GM19328 (cell line): Measurements from ENCODE around the gene WDR7.
A peak's percentile ranks its signal among the peaks of the same experiment; 100 is the strongest.

Experiments used
- ATAC-seq: cut with Tn5 transposase; IDR thresholded peaks from one replicate; pipeline ENCODE4 v1.9.1; 2021; ENCODE audit warnings: mild to moderate bottlenecking, moderate library complexity; ENCODE audit not compliant: unreplicated experiment

Gene WDR7

DNA sequence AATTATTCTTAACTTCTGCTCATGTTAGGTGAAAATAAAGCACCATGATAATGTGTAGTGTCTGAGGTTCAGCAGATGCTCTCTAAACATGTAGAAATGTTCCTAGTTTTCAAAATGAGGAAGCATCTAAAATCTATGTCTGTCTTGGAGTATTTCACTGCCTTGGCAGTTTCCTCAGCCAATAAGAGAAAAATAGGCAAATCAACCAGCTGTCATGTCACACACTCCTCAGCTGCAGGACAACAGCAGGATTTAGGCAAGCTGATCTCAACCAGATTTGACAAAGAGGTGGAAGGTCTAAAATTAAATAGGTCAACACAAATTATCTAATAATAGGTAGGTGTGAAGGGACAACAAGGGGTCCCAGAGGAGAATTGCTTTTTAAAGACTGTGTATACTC is 331.6 kb downstream of the WDR7 start:
- ATAC-seq: no peak

DNA sequence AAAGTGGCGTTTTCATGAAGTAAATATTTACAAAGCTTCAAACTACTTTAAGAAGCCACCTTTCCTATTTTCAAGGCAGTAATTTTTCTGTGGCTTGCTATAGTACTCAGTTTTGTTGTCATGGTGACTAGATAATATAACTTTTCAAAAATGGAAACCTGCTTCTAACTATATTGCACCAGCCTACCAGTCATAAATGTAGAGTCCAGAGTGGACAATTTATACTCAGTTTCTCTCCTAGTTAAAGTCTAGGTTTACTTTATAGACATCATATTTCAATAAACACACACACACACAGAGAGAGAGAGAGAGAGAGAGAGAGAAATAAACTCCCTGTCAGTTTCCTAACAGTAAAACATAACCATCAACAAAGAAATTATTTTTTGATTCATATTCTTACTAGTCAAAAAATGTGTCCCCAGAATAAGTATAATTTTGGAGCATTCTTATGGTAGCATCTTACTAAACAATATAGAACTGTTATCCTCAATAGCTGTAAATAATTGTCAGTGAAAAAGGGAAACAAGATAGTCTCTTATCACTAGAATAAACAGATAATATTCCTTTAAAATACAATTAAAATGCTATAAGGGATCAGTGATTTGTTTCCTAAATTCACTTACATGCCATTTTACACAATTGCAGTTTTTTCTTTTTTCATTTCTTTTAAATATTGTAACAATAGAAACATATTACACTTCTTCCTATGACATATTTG is 332.3 kb downstream of the WDR7 start:
- no peak for ATAC-seq

DNA sequence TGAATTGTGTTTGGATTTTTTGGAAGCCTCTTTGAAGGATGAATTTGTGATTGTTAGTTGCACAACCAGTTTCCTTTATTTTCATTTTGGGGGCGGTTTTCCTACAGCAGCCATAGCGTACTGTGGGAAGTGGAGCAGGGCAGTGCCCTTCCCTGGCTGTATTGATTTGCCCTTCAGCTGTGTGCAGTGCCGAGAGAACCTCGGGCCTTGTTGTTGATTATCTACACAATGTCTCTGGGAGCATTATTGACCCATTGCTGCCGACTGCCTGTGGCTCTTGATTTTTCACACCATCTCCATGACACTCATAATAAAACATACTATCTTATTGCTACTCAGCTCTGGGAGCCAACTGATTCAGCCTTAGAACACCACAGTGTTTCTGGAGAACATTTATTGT is 333.6 kb downstream of the WDR7 start:
- no peak for ATAC-seq

DNA sequence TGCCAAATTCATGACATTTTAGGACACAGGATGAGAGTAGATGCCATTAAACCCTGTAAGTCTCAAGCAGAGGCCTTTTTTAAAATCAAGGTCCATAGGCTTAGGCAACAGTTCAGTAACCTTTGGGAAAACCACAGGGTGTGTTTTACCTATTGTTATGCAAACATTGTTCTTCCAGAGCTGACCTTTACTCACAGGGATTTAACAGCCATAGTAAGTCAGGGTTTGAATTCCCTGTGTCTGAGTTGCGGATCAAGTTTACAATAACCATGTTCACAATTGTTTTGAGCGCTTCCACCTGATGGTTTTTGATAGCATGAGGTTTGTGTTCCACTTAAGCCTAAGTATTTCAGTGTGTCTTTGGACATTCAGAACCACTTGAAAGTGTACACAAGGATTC is 335.7 kb downstream of the WDR7 start:
- no peak for ATAC-seq

DNA sequence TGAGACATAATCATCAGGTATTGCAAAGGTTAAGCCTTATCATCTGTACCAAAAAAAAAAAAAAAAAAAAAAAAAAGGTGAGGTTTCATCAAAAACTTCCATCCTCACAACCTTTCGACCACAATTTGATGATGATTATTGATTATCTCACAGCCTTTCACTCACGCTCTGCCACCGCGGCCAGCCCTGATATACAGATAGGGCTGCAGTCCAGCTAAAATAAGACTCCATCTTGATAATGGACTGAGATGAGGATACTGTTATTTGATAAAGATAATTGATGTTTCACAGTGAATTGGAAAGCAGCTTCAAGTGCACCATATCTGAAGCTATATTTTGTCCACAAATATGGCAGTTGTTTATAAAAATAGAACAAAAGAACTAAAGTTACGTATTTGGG is 336.1 kb downstream of the WDR7 start:
- ATAC-seq: no peak

DNA sequence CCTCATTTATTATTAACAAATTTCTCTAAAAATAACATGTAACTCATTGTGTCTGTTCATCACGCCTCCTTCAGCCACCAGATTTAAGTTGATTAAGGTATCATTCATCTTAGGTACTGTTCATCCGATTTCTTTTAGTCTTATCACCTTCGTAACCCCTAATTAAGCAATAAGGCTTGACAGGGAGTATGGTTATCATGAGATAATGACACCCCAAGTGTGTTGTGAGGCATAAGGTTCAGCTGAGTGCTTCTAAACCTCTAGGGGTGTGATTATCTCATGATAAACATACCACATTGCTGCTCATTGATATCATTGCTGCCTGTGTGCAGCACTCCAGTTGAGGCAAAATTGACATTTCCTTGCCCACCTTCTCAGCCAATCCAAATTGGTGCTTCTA is 336.9 kb downstream of the WDR7 start:
- no peak for ATAC-seq

DNA sequence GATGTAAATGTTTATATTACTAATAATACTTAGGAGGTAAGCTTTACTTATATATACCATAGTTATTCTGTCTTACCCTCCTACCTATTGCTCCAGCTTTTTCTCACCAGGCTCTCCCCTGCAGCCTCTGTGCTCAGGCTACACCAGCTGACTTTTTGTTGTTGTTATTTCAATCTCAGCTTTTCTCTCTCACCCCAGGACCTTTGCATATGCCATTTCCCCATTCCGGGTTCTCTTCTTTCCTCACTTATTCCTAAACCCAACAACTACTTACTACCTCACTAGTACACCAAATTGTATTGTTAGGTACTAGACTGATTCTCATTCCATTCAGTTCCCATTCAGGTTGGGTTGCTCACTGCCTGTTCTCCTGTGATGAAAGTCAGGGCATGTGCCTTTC is 339.5 kb downstream of the WDR7 start:
- ATAC-seq: no peak

DNA sequence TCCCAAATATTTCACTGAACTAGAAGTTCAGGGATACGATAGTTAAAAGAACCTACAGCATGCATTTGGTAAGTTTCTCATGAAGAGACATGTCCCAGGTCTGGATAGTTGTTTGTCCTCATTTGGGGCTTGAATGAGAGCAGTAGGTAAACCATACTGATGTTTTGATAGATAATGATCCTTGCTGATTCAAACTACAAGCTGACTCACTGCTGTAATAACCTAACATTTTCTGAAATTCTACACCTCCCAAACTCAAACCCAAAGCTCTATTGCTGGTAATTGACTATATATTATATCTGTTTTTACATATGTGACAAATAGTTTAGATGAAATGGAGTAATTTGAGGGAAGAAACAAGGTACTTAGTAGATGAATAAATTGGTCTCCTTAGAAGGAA is 341.6 kb downstream of the WDR7 start:
- ATAC-seq: no peak

DNA sequence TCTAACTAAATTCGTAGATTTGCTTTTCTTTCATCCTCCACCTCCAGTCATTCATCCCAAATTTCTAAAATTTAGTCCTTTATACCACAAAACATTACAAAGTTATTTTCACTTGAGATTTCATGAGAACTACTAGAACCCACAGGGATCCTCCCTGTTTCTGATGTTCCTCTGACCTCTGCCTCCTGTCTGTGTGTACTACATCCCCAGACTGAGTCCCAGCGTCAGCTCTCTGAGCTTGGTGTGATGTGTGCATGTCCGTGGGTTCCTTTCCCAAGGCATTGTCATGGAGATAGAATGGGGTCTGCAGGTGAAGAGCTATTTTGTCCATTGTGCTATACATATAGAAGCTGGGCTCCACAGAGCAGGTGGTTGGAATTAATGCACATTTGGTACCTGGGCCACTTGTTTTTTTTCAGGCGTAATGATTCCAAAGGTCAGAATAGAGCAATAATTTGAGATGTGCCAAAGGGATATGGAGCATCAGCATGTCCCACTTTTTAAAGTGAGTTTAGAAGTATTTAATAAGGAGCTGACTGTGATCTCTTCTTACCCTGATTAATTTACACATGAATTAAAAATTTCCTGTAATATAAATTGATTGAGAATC is 344.5 kb downstream of the WDR7 start:
- ATAC-seq: no peak

DNA sequence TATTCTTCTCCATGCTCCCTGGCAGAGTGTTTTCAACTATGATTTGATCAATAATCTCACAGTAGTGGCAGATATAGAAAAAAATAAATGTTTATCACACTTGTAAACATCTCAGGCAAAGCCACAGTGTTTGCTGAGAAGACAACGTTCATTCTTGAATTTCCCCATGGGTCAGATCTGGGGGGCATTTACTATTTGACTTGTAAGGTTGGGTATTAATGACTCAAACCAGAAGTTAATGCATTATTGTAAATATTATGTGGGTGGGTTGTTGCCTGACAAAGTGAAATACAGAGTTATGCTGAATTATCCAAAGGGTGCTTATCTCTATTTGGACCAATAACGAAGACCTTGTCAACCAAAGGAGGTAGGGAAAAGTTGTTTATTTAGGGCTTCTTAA is 346.0 kb downstream of the WDR7 start:
- ATAC-seq: no peak

DNA sequence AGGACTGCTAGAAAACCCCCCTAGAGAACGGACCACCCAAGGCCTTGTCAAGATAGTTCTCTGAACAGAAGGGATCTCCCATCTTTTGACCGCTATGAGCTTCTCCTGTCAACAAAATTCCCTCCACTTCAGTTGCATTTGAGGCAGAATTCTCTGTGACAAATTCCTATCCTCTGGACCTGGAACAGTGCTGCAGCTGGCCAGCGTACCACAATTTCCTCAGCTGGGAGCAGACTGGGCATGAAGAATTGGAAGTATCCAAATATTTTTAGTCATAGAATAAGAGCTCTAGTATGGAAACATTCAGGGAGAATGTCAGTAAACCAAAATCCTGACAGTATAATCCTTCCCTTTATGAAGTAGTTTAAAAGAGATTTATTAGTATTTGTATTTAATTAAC is 348.7 kb downstream of the WDR7 start:
- no peak for ATAC-seq

DNA sequence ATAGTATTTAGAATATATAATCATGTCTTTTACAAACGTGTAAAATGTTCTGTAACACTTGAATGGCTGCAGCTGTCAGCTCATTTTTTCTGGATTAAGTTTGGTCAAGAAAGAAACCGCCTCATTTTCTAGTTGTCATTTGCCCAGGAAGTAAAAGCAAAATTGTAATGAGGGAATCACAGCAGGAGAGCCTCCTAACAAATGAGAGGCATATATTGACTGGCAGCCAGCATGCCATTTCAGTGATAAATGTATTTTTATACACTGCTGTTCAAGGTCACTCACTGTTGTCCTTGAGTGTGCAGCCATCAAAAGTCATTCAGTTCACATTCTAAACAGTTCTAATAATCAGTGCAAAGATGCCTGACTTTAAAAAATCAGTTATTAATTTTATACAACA is 351.5 kb downstream of the WDR7 start:
- no peak for ATAC-seq

DNA sequence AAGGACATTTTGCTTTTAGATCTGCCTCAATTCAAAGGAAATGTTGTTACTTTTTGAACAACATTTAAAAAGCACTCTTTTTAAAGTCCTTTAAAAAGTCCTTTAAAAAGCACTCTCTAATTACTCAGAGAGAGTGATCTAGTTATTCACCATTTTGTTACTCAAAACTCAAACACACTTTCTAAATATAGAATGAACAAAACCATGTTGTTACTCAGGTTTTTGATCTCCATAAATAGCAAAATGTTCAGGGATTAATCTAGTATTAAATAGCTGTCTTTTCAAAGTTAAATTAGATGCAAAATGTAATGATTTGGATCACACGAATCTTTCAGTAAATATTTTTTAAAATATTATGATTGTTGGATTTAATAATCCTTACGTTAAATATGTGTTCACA is 352.2 kb downstream of the WDR7 start:
- ATAC-seq: no peak

DNA sequence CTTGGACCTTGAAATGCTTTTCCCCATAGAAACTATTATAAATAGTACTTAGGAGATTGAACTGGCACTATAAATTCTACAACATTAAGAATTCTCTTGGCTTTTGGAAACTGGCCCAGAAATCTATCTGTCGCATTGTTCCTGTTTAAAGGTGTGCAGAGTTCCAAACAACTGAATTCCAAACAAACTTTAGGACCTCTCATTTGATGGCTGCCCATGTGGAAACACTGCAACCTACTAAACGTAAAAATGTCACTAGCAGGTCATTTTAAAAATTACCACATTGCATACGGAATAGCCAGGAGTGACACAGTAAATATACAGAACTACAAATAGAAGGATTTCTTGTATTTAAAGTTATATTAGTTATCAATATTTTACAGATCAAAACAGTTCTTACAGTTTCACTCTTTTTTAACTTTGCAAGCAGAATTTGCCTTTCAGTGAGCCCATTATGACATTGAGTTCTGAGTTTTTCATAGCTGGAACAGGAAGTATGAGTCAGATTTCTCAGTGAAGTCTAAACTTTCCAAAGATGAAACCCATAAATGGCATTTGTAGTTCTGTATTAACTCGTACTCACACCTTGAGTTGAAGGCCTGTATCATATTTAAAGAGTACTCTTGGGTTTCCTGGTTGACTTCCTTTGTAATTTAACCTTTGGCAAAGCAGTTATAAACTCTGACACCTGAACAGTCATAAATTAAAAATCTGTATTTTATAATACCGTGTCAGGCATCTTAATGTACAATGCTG is 353.4 kb downstream of the WDR7 start:
- peak; percentile 86 for ATAC-seq

DNA sequence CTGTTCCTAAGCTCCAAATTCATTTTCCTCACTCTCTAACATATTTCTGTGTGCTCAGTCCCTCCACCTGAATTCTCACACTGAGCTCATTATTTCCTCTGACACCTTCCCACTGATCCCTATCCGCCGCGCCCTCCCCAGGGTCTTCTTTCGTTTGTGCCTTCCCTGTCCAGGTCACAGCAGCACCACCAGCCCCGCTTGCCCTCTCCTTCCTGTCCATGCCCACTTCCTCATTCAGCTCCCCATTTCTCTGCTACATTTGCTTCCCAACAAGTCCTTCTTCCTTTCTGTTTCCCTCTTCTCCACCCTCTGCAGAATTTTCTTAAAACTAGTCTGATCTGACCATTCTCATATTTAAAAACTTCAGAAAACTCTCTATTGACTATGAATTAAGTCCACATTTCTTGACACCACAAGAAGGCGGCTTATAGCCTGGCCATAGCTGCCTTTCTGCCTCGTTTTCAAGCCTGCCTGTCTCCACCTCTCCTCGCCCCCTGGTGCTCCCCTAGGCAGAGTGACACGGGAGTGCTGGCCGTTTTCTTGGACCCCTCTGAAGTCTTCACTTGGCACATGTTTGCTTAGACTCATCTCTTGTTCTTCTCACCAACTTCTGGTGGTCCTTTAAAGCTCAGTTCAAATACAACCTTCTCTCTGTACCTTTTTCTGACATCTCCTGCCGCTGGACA is 357.0 kb downstream of the WDR7 start:
- ATAC-seq: no peak

DNA sequence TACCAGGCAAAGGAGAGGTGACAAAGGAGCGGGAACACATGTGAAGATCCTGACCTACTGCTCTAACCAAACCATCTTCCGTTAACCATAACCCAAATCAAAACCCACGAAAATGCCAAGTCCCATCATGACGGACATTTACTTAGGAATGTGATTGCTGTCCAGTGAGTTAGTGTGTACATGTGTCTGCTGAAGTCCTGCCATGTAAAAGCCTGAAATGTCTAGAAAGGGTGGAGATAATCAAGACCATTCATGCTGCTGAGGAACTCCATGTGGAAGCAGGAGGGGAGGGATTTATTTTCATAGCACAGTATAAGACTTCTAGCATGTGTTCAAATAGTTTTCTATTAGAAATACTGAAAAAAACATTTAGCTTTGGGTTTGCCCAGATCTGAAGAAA is 358.7 kb downstream of the WDR7 start:
- no peak for ATAC-seq

DNA sequence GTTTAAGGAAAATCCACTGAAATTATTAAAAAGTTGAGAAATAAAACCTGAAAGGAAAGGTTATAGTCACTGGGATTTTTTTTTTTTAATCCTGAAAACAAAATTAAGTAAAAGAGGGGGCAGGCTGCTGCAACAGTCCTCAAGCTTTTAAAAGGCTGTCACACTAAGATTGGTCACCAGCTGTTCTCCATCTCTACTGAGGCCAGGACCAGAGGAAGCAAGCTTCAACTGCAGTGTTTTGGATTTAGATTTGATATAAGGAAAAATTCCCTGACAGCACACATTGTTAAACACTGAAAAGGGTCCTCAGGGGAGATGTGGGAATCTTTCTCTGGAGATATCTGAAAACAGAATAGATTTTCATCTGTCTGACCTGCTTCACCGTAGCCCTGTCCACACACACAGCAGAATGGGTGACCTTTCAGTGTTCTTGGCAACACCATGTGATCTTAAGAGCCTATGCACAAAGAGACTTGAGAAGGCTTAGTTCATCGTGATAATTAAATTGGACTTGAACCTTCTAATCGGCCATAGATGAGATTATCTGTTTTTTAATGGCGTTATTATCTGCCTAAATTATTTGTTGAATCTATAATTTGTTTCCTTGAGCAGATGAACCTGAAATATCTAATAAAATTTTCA is 363.7 kb downstream of the WDR7 start:
- ATAC-seq: no peak

DNA sequence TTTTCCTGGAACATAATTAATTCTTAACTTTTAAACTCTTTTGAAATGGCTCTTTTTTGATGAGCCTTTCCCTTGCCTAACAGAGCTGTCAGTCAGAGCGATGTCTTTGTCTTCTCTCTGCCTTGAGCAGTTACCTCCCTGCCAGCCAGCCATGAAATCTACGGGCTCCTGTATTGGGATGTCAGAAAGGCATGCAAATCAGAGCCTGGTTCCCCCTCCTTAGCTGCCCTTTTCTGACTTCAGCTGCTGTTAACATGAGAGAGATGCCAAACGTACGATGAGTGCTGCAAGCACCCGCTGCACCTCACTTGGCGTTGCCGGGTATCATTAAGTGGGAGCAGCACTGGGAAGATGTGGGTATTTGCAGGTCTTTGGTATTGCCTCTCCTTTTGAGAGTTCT is 364.3 kb downstream of the WDR7 start:
- ATAC-seq: no peak

DNA sequence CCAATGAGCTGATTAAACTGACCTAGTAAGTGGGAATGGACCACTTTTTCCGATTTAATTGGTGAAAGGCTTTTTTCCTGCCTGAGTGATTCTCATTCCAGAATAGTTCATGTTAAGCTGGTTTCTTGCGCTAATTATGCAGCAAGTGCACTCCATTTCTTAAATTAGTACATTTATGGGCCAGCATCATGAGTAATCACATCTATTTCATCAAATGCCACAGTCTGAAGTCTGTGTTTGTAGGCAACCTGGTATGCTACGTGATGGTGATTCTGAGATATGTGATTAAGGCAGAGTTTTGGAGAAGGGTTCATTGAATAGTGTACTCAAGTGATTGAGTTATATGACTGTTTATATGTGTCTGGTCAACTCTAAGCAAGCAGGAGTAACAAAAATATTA is 367.7 kb downstream of the WDR7 start:
- ATAC-seq: no peak

DNA sequence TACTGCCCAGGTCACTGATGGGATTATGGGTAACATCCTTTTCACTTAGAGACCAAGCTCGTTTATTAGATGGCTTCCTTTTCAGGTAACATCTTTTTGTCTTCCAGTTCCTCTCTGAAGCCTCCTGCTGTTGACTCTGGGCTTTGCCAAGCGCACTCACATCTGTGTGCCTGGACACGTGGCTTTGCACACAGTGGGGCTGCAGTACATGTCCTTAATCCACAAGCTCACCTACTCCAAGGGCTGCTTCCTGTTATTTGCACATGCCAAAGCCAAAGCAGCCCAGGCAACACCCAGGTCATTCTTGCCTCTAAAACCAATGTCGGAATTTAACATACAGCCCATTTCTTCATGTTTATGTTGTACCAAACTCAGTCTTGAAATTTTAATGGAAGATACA is 371.6 kb downstream of the WDR7 start:
- ATAC-seq: no peak

DNA sequence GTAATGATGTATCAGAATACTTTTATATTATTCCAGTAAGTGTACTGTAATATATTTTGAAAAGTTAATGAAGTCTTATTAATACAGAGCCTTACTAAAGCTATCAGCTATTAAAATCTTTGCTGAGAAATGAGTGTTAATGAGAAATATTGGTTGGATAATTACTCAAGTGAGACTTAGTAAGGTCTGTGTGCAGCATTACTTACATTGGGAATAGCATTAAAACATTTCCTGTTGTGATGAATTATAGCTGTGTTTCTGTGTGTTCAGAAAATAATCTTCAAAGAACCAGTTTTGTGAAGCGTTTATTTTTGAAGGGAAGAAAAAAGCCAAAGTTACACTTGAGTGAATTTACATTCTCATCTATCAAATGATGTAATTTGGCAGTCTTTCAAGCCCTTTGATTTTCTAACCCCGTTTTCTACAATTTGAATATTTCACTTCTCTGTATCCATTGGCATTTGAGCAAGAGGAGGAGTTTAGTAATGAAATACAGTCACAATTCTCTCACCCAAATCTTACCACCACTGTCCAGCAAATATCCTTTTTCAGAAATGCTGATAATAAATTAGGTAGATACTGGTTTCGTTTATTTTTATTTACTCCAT is 372.2 kb downstream of the WDR7 start:
- ATAC-seq: no peak
